ENCODE measurements around the gene GAB2. TPM values are rescaled to one million over a fixed set of nuclear protein-coding genes. Genes with fewer than 3 reads are reported as not detected.

GAB2 gene
- total RNA-seq, 4 donors from 2014 or later, result 26.3 to 84.8 (median 26.6) TPM

GRCh38 chr11:78405805-78406204 is 11.8 kb downstream of the GAB2 start:
- Histone ChIP-seq H3K9me3 (peaks cover 0 to 12% (median 0%) of the 10 kb centered on the region in 3 donors), H3K36me3 (no peaks in the 10 kb centered on the region), H3K4me3 (no peak overlapping the region), H3K27me3 (no peaks in the 10 kb centered on the region), H3K4me1 (peaks cover 0 to 7% (median 0%) of the 10 kb centered on the region in 3 donors), H3K27ac (no peak overlapping the region)
- no peak for ATAC-seq
- no peak for TF ChIP-seq EP300 (IDR thresholded peaks at IDR 0.05)
- no peak for TF ChIP-seq CTCF (IDR thresholded peaks at IDR 0.05)
- no peak for TF ChIP-seq POLR2AphosphoS5 (IDR thresholded peaks at IDR 0.05)
- no peak for TF ChIP-seq POLR2A (IDR thresholded peaks at IDR 0.05)
- WGBS, 2 donors (ENCODE audit: low coverage in 1 of 2), result 60 to 100% methylated on average over 1 of the region's 2 CpGs

GRCh38 chr11:78403781-78404180 is 13.8 kb downstream of the GAB2 start:
- Histone ChIP-seq H3K27me3 (no peaks in the 10 kb centered on the region), H3K9me3 (no peaks in the 10 kb centered on the region), H3K4me3 (no peak overlapping the region), H3K27ac (no peak overlapping the region), H3K36me3 (no peaks in the 10 kb centered on the region), H3K4me1 (peaks cover 0 to 23% (median 3%) of the 10 kb centered on the region in 3 donors)
- ATAC-seq, result no peak
- TF ChIP-seq CTCF (IDR thresholded peaks at IDR 0.05), result no peak
- no peak for TF ChIP-seq POLR2AphosphoS5 (IDR thresholded peaks at IDR 0.05)
- TF ChIP-seq POLR2A (IDR thresholded peaks at IDR 0.05), result no peak
- TF ChIP-seq EP300 (IDR thresholded peaks at IDR 0.05), result no peak
- WGBS, 2 donors (ENCODE audit: low coverage in 1 of 2), result 70 to 88% methylated on average over 2 of the region's 2 CpGs

GRCh38 chr11:78402847-78403246 is 14.8 kb downstream of the GAB2 start:
- 78 to 99% methylated on average over 2 to 3 of the region's 3 CpGs for WGBS, 2 donors (ENCODE audit: low coverage in 1 of 2)

GRCh38 chr11:78400702-78401101 is 16.9 kb downstream of the GAB2 start:
- Histone ChIP-seq H3K4me1 (peaks cover 0 to 33% (median 3%) of the 10 kb centered on the region in 3 donors), H3K27ac (no peak overlapping the region), H3K27me3 (no peaks in the 10 kb centered on the region), H3K9me3 (no peaks in the 10 kb centered on the region), H3K4me3 (no peak overlapping the region), H3K36me3 (no peaks in the 10 kb centered on the region)
- TF ChIP-seq POLR2A (IDR thresholded peaks at IDR 0.05) (no peak), POLR2AphosphoS5 (IDR thresholded peaks at IDR 0.05) (no peak)
- WGBS, 2 donors (ENCODE audit: low coverage in 1 of 2), result 94% methylated on average over 3 of the region's 3 CpGs; no CpG with 5 or more reads in 1 of the 2 donors
- ATAC-seq, result no peak

More at GRCh38 chr11:78402847-78403246, 14.8 kb downstream of the GAB2 start:
- Histone ChIP-seq H3K27me3 (no peaks in the 10 kb centered on the region), H3K27ac (no peak overlapping the region), H3K4me1 (peaks cover 0 to 26% (median 3%) of the 10 kb centered on the region in 3 donors), H3K9me3 (no peaks in the 10 kb centered on the region), H3K4me3 (no peak overlapping the region), H3K36me3 (no peaks in the 10 kb centered on the region)
- no peak for ATAC-seq
- TF ChIP-seq EP300 (IDR thresholded peaks at IDR 0.05) (no peak), CTCF (IDR thresholded peaks at IDR 0.05) (no peak), POLR2A (IDR thresholded peaks at IDR 0.05) (no peak)

- ATAC-seq, result no peak
- no peak overlapping the region for H3K4me3 ChIP-seq
- no peaks in the 10 kb centered on the region for H3K36me3 ChIP-seq
- no peaks in the 10 kb centered on the region for H3K27me3 ChIP-seq
- no peaks in the 10 kb centered on the region for H3K9me3 ChIP-seq
- TF ChIP-seq CTCF (IDR thresholded peaks at IDR 0.05) (no peak), POLR2A (IDR thresholded peaks at IDR 0.05) (no peak), POLR2AphosphoS5 (IDR thresholded peaks at IDR 0.05) (no peak), EP300 (IDR thresholded peaks at IDR 0.05) (no peak)
- 100% methylated on average over 1 of the region's 1 CpG; no CpG with 5 or more reads in 1 of the 2 donors for WGBS, 2 donors (ENCODE audit: low coverage in 1 of 2)
- peaks cover 0 to 39% (median 3%) of the 10 kb centered on the region in 3 donors for H3K4me1 ChIP-seq
- H3K27ac ChIP-seq, result no peak overlapping the region
These were observed 17.5 kb downstream of the GAB2 start for GRCh38 chr11:78400116-78400515.
